C4-2B (cell line): Measurements from ENCODE around the gene ARFIP2.

Source experiments
- ZFX ChIP-seq: fragments of 450-650 bp; IDR thresholded peaks from 2 replicates; pipeline ENCODE4 v1.6.1; 2017
- TF ChIP-seq, protein P1 (sequence below): fragments of 450-650 bp; conservative IDR thresholded peaks from 2 replicates; pipeline ENCODE4 v1.5.1; 2017; ENCODE audit warnings: mild to moderate bottlenecking

- TF ChIP-seq, protein P1, sequence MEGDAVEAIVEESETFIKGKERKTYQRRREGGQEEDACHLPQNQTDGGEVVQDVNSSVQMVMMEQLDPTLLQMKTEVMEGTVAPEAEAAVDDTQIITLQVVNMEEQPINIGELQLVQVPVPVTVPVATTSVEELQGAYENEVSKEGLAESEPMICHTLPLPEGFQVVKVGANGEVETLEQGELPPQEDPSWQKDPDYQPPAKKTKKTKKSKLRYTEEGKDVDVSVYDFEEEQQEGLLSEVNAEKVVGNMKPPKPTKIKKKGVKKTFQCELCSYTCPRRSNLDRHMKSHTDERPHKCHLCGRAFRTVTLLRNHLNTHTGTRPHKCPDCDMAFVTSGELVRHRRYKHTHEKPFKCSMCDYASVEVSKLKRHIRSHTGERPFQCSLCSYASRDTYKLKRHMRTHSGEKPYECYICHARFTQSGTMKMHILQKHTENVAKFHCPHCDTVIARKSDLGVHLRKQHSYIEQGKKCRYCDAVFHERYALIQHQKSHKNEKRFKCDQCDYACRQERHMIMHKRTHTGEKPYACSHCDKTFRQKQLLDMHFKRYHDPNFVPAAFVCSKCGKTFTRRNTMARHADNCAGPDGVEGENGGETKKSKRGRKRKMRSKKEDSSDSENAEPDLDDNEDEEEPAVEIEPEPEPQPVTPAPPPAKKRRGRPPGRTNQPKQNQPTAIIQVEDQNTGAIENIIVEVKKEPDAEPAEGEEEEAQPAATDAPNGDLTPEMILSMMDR, result no peak; the same call in 1 of the 2 replicates
- peak; percentile 58 for TF ChIP-seq ZFX
Observed at GRCh38 chr11:6473451-6474412, 7.4 kb downstream of the ARFIP2 start, which contains the start of gene TRIM3.
